GM12891 (cell line): ENCODE data around the gene PSMD6.

Experiments used
- PAX5 ChIP-seq: IDR thresholded peaks from 2 replicates; pipeline ENCODE4 v1.6.1; 2011; ENCODE audit warnings: low read length, moderate library complexity, mild to moderate bottlenecking; ENCODE audit not compliant: insufficient read depth, severe bottlenecking
- POLR2A ChIP-seq: IDR thresholded peaks from 2 replicates; pipeline ENCODE4 v1.6.1; 2011; ENCODE audit warnings: low read depth, low read length, control low read depth
- POLR2AphosphoS5 ChIP-seq: IDR thresholded peaks from 2 replicates; pipeline ENCODE4 v1.6.1; 2011; ENCODE audit warnings: low read depth, low read length, control low read depth
- POU2F2 ChIP-seq: IDR thresholded peaks from 2 replicates; pipeline ENCODE4 v1.6.1; 2011; ENCODE audit warnings: low read depth, mild to moderate bottlenecking, control low read depth, low read length, moderate library complexity
- SPI1 ChIP-seq: IDR thresholded peaks from 2 replicates; pipeline ENCODE4 v1.6.1; 2011; ENCODE audit warnings: low read depth, low read length, control low read depth
- TAF1 ChIP-seq: IDR thresholded peaks from 2 replicates; pipeline ENCODE4 v1.6.1; 2011; ENCODE audit warnings: low read depth, low read length, control low read depth

DNA sequence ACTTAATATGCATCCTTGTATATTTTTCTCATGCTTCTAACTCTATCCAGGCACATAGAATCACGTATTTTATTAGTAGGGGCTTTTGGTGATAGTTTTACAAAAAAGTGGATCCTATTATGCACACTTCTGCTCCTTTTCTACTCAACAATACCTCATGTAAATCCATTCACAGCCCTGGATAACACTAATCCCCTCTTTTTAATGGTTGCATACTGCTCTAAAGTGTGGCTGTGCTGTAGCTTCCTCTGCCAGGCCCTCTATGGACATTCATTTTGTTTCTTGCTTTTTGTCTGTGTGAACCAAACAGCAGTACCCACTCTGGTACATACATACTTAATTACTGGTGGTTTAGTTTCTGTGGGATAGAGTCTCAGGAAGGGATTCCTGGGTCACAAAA, 59.8 kb downstream of the PSMD6 start:
- TF ChIP-seq POLR2A (no peak), POLR2AphosphoS5 (no peak), SPI1 (no peak), TAF1 (no peak), POU2F2 (no peak), PAX5 (no peak)
